CD4-positive, alpha-beta T cell treated with Interferon gamma for 1 hour (primary cell): ENCODE data around the gene DHRS3.
"Not testable (repeated sequence)": the region's sequence is repeated elsewhere in the genome, so short reads cannot be mapped to it uniquely, and the experiment has no call there.

ENCODE experiments used
- DNase-seq: peaks from one replicate; pipeline ENCODE4 v3.0.0-alpha.2; 2020

The DHRS3 gene, protein sequence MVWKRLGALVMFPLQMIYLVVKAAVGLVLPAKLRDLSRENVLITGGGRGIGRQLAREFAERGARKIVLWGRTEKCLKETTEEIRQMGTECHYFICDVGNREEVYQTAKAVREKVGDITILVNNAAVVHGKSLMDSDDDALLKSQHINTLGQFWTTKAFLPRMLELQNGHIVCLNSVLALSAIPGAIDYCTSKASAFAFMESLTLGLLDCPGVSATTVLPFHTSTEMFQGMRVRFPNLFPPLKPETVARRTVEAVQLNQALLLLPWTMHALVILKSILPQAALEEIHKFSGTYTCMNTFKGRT

DNA sequence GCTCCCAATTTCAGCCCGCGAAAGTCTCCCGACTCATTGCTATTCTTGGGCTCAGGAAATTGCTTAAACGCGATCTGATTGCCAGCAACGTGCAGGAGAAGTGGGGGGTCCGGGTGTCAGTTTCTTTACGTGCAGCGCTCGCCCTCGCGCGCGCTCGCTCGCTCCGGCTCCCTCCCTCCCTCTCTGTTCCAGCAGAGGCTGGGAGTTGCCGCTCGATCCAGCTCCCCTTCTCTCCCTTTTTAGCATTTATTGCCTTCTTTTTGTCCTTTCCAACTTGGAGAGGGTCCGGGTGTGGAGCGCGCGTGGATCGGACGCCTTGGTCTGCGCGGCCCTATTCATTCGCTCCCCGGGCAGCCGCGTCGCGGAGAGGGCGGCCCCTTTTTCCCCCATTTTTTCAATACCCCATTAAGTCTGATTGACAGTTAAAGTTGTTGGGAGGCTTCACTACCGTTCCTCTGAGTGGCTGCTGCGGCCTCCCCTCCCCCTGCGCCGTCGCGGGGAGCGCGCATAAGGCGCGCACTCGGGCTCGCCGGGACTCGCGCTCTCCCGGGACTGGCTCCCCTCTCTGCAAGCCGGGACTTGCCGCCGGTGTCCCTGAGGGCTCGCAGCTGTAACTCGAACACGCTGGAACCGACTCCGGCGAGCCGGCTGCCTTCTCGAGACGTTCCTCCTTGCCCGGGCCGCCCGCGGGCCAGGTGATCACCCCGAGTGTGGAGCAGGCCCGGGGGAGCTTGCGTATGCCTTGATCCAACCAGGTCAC lies at the start of gene DHRS3:
TSS of gene DHRS3 (minus strand) at position 310 of the 760 bp plus-strand sequence. CDS start 862 bp downstream, outside the sequence.
- peak; percentile 63 for DNase-seq

DNA sequence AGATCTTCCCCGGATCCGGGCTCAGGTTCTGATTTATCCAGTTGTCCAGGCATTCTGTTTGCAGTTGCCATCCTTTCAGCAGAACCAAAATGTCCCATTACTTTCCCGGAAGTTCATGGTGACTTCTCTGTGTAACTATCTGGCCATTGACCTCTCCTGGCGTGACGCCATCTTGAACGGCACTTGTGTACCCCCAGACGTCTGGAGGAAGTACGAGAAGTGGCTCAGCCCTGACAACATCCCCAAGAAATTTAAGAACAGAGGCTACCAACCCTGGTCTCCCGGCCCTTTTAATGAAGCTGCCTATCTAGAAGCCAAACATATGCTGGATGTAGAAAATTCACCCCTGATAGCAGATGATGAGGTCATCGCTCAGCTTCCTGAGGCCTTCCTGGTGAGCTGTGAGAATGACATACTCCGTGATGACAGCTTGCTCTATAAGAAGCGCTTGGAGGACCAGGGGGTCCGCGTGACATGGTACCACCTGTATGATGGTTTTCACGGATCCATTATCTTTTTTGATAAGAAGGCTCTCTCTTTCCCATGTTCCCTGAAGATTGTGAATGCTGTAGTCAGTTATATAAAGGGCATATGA lies 48.2 kb upstream of the DHRS3 start:
- no peak for DNase-seq

DNA sequence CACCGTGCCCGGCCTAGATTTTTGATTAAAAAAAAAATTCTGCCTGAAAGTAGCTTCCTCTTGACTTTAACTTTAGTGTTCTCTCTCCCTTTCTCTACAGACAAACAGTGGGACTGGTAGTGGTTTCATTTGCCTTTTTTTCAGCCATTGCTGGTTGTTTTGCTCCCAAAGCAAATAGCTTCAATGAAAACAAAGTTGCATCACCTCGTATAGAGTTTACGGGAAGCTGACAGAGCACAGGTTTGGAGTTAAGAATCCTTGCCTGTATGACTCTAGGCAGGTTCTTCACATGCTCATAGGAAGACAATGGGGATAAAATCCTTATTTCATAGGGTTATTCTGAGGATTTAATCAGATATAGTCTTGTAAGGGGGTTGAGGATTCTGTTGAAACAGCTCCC lies 47.5 kb upstream of the DHRS3 start:
- DNase-seq = no peak

DNA sequence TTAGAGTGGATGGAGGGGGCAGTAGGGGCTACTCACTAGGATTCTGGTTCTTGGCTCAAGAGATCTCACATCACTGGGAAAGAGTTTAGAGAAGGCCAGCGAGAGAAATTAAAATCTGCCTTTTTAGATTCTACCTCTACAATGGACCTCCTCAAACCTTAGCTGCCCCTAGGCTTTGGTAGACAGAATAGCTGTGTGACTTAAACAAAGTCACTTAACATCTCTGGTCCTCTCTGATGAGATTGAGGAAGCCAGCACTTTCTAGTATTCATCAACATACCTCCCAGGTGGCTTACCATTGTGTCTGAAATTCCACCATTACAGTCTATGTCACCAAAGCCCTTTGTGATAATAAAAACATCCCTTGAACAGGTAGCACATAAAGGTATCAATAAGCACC lies 44.5 kb upstream of the DHRS3 start:
- no peak for DNase-seq

DNA sequence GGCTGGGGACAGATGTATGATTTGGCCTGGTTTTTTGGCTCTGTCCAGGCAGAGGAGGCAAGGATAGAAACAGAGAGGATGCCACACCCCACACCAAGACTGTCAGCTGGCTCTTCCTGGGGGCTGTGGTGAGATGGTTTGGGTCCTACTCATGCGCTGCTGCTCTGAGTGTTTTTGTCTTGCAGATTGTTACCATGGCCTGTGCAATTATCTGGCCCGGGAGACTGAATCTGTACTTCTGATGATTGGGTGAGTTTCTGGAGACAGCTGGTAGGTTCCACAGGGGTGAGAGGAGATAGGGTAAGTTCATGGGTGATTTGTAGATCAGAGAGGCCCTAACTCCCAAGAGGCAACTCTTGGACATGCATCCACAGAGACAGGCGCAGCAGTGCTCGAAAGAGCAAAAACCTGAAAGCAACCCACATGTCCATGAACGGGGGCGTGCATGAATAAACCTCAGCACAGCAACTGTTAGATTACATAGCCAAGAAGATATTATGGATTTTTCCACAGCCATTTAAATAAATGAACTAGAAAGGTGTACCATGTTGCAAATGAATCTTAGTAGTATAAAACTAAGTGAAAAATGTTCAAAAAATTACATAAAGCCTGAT lies 43.7 kb upstream of the DHRS3 start:
- DNase-seq = no peak

DNA sequence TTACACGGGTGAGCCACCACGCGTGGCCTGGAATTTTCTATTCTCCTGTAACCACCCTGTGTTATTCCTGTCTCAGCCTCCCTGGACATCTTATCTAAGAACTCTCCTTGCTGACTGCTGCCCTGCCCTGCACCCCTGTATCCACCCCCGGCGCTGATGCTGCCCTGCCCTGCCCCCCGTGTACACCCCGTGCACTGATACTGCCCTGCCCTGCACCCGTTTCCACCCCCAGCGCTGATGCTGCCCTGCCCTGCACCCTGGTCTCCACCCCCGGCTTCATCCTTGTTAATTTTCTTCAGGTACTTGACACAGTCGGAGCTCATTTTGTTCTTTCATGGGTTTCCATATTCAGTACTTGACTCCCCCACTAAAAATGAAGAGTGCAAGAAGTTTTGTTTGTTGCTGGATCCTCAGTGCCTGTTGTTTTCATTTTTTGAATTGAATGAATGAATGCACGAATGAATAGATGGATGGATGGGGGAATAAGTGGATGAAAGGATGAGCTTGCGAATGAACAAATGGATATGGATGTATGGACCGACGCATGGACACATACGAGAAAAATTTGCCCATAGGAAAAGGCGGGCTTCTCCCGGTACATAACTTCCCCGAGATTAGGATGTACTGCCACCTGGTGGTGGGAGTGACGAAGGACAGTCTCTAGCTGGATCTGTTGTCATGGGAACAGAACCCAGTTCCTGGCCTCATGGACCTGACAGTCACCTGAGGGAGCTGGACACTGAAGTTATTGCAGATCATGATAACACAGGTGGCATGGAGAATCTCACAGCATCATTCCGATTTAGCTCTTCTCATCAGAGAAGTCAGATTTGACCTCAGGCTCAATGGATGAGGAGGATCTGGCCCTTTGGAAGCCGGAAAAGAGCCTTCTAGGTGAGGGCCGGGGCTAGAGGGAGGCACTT lies 40.8 kb upstream of the DHRS3 start:
- DNase-seq = peak; percentile 54

DNA sequence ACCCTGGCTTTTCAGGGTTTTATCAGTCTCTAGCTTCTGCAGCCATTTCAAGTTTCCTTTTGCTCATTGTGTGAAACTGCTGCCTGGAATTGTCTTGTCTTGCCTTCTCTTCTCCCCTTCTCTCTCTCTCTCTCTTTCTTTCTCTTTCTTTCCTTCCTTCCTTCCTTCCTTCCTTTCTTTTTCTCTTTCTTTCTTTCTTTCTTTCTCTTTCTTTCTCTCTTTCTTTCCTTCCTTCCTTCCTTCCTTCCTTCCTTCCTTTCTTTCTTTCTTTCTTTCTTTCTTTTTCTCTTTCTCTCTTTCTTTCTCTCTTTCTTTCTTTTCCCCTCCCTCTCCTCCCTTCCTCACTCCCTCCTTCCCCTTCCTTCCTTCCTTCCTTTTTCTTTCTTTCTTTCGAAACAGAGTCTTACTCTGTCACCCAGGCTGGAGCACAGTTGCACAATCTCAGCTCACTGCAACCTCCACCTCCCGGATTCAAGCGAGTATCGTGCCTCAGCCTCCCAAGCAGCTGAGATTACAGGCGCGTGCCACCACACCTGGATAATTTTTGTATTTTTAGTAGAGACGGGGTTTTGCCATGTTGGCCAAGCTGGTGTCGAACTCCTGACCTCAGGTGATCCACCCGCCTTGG lies 40.0 kb upstream of the DHRS3 start:
- DNase-seq = not testable (repeated sequence)

DNA sequence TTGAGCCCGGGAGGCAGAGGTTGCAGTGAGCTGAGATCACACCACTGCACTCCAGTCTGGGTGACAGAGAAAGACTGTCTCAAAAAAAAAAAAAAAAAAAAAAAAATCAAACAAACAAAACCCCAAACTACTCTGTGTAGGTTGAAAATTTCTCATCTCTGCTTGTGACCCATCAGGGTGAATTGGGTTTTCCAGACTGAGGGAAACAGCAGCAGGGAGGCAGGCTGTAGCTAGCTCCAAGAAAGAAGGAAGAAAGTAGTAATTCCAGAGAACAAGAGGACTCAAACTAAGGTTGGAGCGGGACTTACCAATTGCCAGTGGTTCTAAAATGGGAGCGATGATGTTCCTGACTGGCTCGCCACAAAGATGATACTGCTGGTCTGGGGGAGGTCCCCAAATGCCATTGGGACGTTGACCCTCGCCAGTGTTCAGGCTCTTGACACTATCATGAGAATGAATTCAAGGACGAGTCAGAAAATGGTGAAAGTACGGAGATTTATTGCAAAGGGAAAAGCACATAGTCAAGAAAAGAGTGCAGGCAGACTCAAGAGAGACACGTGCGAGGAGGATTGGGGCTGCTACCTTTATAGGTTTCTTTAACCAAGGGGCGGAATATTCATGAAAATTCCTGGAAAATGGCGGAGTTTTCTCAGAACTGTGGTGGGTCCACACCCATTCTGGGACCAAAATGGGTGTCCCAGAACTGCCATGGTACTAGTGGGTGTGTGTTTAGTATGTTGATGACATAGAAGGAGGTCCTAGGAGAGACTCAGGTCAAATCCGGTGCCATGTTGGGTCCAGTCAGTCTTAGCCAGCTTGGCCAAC lies 39.3 kb upstream of the DHRS3 start:
- no peak for DNase-seq

DNA sequence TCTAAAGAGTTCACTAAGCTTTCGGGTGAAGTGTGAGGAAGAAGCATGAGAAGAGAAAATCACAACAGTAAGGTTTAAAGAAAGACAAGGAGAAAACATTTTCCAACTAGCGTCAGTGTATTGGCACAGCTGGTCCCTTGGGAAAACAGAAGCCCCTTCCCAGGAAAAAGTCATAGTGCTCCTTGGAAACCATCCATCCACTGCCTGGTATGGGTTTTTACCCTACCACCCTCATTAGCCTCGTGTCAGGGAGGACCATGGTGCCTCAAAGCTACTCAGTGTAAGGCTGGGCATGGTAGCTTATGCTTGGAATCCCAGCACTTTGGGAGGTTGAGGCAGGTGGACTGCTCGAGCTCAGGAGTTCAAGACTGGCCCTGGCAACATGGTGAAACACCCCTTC lies 38.6 kb upstream of the DHRS3 start:
- DNase-seq = no peak

DNA sequence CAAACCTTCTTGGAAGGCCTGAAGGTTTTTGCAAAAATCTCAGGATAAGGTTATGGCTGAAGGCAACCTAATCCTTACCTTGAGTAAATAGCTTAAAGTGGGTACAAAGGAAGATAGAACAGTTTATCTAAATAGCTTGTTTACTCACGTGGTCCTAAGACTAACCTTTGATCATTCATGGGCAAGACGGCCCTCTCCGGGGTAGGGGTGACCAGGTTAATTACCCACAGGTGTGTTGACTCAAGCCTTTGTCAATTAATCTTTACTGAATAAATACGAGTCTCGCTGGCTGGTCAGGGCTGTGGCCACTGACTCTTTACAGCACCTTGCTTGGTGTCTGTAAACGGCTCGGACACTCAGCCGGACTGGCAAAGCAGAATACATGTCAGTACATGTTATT lies 36.6 kb upstream of the DHRS3 start:
- DNase-seq = no peak

DNA sequence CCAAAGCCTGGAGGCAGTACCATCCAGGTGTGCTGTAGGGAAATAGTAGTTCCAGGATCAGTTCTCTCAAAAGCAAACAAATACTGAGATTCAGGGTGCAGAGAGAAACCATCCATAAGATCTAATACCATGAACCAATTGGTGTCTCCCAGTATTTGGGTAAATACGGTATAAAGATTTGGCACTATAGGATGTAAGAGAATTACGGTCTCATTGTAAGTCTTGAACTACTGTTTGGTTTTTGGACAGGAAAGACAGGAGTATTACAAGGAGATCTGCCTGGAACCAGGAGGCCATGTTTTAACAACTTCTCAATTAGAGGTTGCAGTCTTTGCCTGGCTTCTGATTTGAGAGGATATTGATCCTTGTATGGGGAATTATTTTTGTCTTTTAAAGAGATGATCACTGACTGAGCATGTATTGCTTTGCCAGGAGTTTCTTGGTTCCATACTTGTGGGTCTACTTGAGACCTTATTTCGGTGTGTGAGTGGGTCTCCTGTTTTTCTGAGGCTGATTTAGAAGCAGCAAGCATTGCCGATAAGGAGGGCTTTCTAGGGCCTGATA lies 36.1 kb upstream of the DHRS3 start:
- DNase-seq = no peak

DNA sequence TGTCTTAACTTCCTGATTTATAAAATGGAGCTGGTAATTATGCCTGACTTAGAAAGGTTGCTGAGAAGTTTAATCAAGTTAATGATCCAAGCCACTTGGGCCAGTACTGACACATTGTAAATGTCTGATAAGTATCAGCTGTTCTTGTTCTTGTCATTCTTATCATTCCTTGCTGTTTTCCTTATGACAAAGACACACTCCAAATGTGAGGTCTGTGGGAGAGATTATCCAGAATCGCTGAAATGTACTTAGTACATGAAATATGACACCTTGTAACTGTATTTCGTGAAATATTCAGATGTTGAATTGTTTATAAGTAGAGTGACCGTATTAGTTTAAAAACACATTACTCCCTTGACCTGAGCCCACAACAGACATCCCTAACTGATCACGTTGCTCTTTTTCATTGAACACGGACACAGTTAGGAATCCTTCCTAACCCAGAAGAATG lies 32.0 kb upstream of the DHRS3 start:
- DNase-seq = no peak

DNA sequence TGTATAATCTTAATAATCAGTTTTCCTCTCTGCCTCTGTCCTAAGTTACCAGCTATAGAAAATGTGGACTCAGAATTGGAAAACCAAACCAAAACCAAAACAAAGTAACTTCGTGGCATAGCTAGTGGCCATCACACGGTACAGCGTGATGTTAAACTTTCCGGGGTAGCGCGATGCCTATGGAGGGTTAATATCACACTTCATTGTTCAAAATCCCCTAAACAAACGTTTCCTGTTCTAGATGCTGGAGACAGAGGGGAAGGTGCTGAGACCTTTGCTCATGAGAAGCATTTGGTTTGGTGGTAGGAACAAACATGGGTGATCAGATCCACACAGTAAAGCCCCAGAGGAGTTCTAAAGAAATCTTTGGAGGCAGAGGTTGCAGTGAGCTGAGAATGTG lies 30.7 kb upstream of the DHRS3 start:
- no peak for DNase-seq

DNA sequence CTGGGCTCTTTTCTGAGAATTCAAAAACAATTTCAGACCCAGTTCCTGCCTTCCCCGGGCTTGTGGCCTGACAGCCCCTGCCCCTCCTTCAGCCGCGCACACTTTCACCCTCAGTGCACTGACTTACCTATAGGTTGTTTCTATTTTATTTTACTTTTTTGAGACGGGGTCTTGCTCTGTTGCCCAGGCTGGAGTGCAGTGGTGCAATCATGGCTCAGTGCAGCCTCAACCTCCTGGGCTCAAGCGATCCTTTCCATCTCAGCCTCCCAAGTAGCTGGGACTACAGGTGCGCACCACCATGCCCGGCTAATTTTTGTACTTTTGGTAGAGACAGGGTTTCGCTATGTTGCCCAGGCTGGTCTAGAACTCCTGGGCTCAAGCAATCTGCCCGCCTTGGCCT lies 27.4 kb upstream of the DHRS3 start:
- not testable (repeated sequence) for DNase-seq

DNA sequence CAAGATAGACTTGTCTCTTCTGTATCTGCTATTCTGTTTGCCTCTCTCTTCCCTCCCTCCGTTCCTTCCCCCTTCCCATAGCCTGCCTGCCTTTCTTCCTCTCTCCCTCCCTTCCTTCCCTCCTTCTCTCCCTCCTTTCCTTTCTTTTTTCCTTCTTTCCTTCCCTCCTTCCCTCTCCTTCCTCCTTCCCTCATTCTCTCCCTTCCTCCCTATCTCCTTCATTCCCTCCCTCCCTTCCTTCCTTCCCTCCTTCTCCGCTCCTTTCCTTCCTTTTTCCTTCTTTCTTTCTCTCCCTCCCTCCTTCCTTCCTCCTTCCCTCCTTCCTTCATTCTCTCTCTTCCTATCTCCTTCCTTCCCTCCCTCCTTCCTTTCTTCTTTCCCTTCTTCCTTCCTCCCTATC lies 26.8 kb upstream of the DHRS3 start:
- no peak for DNase-seq

DNA sequence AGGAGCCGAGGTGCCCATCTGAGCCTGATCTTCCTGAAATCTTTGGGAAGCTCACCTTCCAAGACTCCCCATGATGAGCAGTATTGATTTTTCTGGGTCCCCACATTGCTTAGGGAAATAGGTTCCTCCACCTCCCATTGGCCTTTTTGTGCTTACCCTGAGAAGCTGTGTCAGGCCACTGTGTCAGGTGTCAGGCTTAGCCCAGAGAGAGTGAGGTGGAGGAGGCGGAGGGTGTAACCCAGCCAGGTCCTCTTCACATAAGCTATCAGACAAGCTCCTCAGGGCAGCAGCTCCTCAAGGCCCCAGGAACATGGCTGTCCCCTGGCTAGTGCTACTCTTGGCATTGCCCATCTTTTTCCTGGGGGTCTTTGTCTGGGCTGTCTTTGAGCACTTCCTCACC lies 26.2 kb upstream of the DHRS3 start:
- DNase-seq = no peak

DNA sequence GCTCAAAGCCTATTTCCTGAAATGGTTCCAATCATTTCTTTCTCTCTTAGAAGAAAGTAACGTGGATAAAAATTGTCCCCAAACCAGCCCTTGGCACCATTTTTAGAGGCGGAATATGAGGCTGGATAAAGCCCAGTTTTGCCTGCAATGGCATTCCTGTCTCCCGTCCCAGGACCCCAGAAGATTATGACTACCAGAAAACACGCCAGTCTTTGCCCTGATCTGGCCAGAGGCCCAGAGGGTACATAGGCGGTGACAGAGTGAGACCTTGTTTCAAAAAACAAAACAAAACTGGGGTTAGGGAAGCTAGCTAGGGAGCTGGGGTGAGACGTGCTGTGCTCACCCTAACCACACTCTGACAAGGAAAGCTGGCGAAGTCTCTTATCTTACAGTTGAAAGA lies 25.8 kb upstream of the DHRS3 start, which contains the start of gene AADACL4:
TSS of gene AADACL4 (plus strand) at position 301 of the 400 bp plus-strand sequence. CDS start 462 bp downstream, outside the sequence.
- no peak for DNase-seq

DNA sequence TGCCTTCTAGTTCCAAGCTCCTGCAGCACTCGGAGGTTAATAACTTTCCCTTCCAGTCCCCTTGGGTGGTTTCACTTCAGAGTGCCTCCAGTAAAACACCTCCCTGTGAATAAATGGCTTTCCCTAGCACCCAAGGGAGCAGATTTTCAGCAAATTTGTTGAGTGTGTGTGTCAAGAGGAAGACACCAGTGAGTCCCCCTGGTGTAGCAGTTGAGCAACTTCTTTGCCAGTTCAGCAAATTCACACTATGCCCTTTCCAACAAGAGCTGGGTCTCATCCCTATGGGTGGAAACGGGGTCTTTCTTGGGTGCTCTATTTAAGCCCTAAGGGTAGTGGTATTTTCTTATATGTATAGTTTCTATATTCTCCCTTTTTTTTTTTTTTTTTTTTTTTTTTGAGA lies 25.1 kb upstream of the DHRS3 start:
- DNase-seq = no peak

DNA sequence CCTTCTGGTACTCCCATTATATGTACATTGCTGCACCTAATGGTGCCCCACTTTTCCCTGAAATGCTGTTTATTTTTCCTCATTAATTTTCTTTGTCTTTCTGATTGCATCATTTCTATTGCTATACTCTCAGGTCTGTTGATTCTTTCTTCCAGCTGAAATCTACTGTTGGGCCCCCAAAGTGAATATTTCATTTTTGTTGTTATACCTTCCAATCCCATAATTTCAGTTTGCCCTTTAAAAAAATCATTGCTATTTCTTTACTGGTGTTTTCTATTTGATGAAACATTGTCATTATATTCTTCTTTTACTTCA lies 22.9 kb upstream of the DHRS3 start:
- DNase-seq = no peak

DNA sequence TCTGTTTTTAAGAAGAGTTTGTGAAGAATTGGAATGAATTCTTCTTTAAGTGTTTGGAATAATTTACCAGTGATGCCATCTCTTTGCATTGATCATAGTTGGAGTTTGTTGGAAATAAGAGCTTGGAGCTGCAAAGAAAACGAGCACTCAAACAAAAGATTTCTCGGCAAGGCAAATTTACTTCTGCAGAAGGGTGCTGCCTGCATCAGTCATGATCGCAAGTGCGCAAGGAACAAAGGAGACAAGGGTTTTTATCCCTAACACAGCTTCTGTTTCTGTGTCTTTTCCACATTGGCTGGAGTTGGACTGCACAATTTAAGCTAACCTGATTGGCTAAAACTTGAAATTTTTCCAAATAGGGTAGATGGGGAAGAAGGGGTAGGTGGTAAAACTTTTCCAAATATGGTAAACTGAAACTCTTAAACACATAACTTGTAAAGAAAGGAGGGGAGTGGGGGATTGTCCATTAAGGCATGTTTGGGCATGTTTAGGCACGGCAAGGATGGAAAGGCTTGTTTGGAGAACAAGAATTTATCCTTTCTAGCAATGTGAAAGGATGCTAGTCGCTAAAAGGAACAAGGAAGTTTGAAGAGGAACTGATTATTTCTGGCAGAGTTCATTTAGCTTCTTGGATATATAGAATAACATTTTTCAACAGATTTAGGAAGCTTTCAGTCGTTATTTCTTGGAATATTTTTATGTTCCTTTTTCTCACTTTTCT lies 22.4 kb upstream of the DHRS3 start:
- DNase-seq = no peak
